CD4-positive, alpha-beta T cell treated with Interleukin-1 beta for 1 hour (primary cell): Measurements from ENCODE around the gene TACC2.

Experiments used
- DNase-seq, 2 donors: peaks; one replicate each; pipeline ENCODE4 v3.0.0-alpha.2; 2020 to 2022

Gene TACC2

DNA sequence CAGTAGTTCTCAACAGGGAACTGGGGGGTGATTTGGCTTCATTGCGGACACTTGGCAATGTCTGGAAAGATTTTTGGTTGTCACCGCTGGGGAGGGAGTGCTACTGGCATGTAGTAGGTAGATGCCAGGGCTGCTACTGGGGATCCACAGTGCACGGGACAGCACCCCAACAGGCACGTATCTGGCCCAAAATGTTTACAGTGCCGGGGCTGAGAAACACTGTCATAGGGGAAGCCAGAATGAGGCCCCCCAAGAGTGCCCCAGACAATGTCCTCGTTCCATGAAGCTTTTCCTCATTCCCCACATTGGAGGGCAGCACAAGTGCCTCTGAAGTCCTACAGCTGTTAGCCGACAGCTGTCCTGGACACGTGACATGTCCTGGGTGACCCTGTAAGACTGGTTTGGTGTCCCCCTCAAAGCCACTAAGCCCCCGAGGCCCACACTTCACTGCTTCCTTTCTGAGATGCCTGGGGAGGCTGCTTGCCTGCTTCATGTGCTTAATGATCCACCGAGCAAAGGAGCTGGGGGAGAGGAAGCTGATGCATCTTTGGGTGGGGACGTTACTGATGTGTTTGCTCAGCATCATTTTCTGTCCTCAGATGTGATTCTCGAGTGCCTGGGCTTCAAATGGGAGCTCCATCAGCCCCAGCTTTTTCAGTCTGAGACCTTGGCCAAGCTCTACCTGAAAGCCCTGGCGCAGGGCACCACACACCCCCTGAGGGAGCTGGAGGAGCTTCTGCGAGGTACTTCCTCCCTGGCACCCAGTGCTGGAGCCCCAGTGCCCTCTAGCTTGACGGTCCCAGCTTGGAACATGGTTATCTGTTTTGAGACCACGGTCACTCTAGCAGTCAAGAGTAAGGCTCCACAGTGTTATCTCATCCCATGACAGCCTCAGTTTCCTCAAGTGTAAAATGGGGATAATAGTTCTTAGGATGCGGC lies 296.8 kb downstream of the TACC2 start:
- no peak for DNase-seq

DNA sequence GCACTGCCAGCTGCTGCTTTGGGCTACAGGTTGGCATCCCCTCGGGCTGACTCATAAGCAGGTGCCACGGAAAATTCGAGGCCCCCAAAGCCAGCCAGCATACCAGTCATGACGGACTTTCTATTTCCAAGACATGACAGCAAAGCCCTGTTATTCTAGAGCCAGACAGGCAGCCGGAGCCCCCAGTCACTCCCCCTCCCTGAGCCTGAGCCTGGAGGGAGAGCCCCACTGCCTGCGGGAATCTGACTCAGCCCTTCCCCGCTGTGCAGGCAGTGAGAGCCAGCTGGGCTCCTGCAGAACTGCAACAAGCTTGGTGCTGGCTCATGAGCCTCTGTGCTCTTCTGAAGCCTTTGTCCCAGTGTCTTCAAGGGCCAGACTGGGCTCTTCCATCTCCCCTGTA lies 297.9 kb downstream of the TACC2 start:
- no peak for DNase-seq

GRCh38 chr10:122287570-122287969 lies 298.6 kb downstream of the TACC2 start:
- no peak for DNase-seq

- DNase-seq = no peak
Observed at GRCh38 chr10:122288262-122288661, 299.3 kb downstream of the TACC2 start.

- DNase-seq = no peak
Observed at GRCh38 chr10:122288917-122289316, 300.0 kb downstream of the TACC2 start.

- no peak for DNase-seq
Observed at GRCh38 chr10:122290334-122290733, 301.4 kb downstream of the TACC2 start.

GRCh38 chr10:122290833-122291532 lies 302.0 kb downstream of the TACC2 start:
- no peak for DNase-seq

GRCh38 chr10:122291739-122292138 lies 302.8 kb downstream of the TACC2 start:
- no peak for DNase-seq

DNA sequence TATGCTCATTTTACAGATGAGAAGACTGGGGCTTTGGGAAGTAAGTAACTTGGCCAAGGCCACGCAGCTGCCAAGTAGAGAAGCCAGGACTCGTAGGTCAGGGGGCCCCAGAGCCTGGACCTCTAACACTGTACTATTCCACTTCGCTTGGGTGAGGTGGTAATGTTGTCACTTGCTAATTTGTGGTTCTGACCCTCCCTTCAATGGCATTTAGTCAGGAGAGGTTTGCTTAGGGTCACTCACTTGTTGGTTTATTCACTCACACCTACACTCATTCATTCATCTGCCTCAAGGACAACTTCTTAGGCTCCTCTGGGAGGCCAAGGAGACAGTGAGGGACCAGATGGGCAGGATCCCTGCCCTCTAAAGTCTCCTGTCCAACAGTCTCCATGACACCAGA lies 303.4 kb downstream of the TACC2 start:
- DNase-seq = no peak

DNA sequence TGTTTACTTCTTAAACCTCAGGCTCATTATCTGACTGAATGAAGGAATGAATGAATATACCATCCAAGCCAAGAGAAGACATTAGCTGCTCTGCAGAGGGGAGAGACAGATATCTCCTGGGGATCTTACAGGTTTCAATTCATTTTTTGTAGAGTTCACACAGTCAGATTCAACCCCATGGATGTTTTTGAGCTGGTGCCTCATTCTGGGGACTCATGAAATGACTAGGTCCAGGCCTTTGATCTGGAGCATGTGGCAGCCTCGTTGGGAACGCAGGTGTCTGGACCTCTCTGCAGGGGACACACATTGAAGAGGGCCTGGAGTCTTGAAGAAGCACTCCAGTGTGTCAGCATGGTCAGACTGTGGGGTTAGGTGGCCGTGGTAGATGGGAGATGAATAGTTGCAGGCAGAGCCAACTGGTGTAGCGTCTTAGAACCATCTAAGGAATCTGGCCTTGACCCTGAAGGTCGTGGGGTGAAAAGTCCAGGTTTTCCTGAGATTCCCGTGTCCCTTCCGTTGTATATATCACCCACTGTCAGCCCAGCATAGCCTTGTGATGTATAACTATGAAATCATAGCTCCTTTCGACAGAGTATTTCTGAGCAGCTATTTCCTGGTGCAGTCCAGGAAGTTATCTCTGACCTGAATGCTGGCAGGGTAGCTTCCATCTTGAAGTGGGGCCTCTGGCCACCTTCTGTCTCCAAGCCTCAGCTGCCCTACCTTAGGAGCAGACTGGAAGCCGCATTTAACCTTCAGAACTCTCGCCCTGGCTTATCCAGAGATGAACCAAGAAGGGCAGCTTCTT lies 304.4 kb downstream of the TACC2 start:
- DNase-seq = no peak

GRCh38 chr10:122293961-122294380 lies 305.0 kb downstream of the TACC2 start:
- DNase-seq = no peak

DNA sequence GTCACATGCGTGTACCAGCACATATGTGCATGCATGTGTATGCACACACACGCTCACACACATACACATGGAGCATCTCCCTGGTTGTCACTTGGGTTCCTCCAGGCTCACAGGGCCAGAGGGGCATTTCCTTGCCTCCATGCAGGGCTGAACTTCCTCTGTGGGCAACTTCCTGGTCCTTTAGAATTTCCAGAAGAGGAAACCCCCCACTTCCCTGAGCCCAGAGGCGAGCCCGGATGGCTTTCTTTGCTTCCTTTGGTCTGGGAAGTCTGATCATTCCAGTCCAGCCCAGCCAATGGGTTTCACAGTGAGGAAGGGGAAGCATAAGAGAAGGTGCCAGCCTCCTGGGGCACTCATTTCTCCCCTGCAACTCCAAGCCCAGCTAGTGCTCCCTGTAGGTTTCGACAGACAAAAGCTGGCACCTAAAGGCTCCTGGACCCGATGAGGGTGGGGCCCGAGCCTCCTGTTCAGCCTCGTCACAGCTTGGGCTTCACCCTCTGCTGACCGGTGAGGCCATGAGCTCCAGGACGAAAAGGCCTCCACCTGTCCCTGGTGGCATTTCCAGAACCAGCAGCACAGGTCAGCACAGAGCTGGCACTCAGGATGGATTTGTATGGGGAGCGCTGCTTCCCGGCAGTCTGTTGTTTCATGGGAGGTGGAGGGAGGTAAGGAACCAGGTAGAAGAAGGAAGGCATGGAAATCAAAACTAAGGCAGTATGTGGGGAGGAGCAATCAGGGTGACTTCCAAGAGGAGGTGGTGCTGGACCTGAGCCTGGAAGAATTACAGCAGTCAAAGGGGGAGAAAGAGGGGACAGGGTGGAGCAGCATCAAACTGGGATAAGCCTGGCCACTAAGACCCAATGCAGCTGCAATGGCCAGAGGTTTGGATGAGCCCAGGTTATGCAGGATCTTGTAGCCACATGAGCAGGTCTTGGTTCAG lies 305.8 kb downstream of the TACC2 start:
- DNase-seq = no peak

DNA sequence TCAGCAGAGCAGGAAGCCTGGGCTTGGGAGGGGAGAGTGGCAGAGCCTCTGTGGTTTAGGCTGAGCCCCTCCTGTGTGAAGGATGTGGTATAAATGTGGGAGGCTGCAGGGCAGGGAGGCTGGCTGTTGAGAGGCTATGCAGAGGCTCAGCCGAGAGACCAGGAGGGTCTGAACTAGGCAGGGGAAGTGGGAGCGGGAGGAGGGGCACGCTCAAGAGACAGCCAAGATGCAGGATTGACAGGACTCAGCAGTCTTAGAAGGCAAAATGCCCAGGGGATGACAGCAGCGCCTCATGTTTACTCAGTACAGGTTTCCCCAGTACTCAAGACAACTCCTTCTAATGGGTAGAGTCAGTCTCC lies 306.5 kb downstream of the TACC2 start:
- DNase-seq = no peak

DNA sequence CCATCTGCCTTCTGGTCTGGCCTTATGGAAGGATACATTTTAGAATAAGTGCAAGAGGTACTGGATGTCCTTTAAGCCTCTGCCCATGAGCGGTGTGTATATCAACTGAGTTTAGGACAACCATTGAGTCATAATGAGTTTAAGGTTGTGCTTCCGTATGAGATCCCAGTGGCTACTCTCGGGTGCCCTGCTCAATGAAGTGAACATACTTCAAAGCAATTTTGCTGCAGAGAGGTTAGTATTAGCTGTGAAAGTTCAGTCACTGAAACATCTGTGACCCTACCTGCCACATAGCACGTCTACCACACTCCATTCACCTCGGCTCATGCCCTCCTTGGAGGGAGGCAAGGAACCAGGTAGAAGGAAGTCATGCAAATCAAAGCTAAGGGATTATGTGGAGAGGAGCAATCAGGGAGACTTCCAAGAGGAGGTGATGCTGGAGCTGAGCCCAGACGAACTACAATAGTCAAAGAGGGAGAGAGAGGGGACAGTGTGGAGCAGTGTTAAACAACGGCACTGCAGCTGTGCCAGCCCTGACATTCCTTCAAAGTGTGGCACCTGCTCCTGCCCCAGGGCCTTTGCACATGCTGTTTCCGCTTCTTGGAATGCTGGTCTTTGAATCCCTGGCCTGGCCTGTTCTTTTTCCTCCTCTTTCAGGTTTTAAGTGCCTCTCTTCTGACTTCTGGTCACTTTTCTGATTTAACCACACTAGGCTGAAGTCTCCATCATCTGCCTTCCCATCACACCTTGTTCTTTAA lies 307.6 kb downstream of the TACC2 start:
- no peak for DNase-seq

DNA sequence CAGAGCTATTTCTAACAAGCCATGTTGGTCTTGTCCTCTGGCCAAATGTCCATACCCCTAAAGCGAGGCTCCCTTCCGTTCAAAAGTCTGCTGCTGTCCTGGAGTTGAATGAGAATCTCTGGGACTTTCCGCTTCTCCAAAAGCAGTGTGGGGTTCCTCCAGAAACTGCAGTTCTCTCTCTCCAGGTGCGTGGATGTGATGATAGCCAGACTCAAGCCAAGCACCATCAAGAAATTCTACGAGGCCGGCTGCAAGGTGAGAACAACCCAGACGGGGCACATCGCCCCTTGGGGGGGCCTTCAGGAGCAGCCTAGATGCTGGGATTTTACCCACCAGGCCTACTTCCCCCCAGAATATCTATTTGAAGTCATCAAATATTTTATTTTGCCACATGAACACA lies 308.6 kb downstream of the TACC2 start:
- no peak for DNase-seq

DNA sequence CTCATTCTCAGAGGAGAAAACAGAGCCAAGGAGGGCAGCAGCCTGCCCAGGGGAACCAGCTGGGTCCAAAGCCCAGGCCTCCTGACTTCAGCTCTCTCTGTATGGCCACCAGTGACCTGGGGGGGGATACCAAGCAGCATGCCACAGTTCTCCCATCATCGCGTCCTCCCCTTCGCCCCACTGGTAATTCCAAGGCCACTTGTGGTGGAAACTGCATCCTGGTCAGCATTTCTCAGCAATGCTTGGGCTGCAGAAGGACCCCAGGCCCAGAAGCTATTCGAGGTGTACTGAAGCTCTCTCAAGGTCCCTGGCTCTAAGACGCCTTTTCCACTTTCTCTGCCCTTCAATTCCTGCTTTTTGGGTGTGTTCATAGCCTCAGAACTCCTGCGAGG lies 309.2 kb downstream of the TACC2 start:
- DNase-seq = no peak

DNA sequence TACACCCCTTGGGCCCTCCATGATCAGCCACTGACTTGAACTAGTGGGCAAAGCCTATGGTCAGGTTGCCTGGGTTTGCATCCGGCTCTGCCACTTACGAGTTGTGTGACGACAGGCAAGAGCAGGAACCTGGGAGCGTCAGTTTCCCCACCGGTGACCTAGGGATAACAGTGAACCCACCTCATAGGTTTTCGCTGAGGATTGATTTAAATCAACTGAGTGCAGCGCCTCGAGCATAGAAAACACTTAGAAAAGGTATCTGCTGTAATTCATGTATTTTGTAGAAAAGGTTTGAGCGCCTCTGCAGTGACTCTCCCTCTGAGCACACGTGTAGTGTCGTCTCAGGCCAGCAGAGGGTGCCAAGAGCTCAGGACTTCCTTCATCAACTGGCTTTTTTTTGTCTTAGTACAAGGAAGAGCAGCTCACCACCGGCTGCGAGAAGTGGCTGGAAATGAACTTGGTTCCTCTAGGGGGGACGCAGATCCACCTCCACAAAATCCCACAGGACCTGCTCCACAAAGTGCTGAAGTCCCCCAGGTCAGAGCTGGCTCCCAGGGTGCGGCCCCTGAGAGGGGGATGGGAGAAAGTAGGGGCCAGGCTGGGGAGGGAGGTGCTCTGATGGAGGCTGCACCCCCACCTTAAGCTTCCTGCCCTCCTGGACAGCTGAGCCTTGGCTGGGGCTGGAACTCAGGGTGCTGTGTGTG lies 309.8 kb downstream of the TACC2 start:
- peak; percentile 53 to 61 for DNase-seq

DNA sequence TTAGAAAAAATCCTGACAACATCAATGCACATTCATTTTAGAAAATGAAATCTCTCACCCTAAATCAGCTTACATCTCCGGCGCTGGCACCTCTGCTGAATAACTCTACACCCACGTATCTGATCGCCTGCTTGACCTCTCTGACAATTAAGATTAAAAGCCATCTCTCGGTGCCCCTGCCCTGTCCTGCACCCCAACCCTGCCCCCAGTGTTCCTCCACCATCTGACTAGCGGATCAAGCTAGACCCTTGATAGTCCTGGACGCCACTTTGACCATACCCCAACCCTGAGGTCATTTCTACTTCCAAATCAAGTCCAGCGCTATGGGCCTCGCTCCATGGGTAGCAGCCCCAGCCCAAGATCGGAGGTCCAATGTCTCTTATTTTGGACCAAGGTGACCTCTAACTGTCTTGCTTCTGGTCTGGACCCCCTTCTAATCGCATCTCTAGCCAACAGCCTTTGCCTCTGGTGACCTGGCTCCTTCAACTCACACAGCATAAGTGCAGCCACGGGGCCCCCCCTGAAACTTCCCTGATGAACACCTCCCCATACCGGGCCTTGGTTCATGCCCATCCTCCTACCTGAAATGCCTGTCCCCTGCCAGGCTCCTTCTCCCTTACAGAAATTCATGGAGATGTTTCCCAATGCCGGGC lies 310.6 kb downstream of the TACC2 start:
- DNase-seq = no peak

DNA sequence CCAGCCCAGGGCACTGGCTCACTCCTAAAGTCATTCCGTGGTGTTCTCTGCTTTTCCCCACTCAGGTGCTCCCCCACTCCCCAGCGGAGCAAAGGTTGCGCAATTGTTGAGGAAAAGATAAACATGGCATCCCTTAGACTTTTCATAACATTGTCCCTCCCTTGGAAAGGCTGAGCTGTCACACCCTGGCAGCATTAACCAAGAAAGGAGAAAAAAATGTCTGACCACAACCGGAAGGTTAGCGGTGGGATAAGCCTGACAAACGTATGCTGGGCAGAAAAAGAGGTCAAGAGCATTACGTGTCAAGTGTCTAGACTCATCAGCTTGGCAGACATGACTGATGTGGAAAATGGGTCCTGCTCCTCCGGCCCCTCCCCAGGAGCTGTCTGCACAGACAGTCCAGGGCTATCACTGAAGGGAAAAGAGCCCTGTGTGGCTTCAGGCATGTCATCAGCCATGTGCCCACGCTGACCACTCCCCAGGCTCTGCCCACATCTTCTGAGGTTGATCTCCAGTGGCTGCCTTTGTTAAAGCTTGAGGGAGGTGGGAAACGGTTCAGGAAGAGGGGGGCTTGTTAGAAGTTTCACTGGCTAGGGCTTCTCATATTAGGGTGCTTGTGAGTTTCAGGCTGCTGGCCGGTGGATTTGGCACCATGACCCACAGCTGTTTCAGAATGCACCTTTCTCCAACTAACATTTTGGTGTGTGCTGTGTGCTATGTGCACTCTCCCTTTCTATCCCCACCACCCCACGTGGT lies 312.3 kb downstream of the TACC2 start:
- DNase-seq = no peak

- no peak for DNase-seq
Observed at GRCh38 chr10:122301811-122302115, 312.8 kb downstream of the TACC2 start.
